SK-N-MC (cell line): ENCODE results near the gene ZNHIT3.

Experiments
- EZH2 ChIP-seq: fragments of 200-600 bp; sonication (generic); IDR thresholded peaks from one replicate; pipeline ENCODE4 v1.6.1; 2017; ENCODE audit warnings: antibody characterized with exemption
- POLR2AphosphoS5 ChIP-seq: IDR thresholded peaks from 2 replicates; pipeline ENCODE4 v1.6.1; 2012; ENCODE audit warnings: mild to moderate bottlenecking, low read depth, low read length, borderline replicate concordance

- no peak for TF ChIP-seq EZH2
- no peak for TF ChIP-seq POLR2AphosphoS5
Observed at GRCh38 chr17:36532435-36532975, 46.0 kb downstream of the ZNHIT3 start.
